GM18519 (cell line): ENCODE data around the gene ZDHHC3.
"Not testable (repeated sequence)": the region's sequence is repeated elsewhere in the genome, so short reads cannot be mapped to it uniquely, and the experiment has no call there.

Experiments
- ATAC-seq: cut with Tn5 transposase; IDR thresholded peaks from one replicate; pipeline ENCODE4 v1.9.1; 2021; ENCODE audit warnings: mild to moderate bottlenecking, moderate library complexity; ENCODE audit not compliant: unreplicated experiment, low FRiP score

Gene ZDHHC3

DNA sequence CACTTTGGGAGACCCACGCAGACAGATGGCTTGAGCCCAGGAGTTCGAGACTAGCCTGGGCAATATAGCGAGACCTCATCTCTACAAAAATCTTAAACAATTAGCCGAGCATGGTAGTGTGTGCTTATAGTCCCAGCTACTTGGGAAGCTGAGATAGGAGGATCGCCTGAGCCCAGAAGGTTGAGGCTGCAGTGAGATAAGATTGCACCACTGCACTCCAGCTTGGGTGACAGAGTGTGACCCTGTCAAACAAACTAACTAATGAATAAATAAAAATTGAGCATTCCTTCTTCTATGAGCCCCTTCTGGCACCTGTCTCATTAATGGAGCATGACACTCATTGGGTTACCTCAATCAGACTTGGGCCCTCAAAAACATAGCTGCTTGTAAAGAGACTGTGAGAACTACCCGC, 7.5 kb downstream of the ZDHHC3 start:
- ATAC-seq: no peak

DNA sequence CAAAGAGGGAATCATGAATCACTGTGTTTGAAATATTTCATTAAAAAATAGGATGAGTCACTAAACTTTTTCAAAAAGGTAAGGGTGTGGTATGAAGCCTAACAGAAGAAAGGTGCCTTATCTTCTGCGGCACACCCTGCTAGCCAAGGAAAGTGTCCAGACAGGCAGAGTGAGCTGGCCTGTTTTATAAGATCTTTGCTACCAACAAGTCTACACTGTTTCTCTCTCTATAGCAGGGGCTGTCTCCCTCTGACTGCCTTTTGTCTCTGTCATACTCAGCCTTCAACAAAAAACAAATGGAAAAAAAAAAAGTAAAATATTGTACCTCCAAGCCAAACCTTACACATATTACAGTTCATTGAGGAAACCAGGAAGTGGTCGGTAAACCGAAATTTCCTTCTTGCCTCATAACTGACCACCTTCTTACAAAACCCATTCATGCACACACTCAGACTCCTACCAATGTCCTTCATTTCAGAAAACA, 9.1 kb downstream of the ZDHHC3 start:
- ATAC-seq: no peak

DNA sequence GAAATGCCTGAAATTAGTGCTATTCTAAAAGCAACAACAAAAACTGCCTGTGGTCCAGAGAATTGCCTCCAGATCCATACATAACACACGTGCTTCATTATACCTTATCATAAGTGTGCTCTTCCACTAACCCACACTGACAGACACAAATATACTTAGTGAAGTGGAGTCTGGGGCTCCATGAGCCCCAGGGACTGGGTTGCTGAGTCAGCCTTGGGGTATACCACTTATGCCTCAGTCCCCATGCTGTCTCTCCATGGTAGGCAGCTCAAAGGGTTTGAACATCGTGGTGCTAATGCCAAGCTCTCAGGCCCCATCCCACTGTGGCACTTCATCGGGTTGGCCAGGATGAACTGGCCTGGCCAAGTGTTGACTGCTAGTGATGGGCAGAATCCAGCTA, 10.8 kb downstream of the ZDHHC3 start:
- ATAC-seq: no peak

DNA sequence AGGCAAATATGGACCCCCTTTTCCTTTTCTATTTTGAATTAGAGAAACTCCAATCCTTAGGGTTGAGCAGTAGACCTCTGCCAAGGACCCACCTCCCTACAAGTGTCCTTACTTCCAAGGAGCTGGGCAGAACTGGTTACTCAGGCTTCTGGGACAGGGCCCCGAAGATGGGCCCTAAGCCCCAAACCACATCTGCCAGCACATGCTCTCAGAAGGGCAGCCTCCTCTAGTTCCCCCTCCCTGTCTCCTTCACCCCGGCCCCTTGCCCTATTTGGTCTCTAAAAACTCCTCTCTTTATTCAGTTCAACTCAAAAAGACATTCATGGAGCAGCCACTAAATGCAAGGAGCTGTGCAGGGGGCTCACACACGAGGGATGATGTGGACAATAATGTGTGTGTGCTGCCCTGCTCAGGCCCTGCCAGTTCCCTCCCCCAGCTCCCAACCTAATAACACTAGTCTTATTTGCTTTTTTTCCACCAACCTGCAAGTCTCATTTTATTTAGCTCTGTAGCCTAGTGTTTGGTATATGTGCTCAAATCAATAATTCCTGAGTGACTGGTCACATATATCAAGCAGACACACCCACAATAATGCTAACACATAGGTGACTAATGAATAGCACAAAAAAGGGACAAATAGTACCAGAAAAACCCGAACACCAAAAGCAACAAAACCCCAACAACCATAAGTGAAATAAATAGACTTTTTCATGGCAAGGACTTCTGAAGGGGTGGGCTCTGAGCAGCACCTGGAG, 12.2 kb downstream of the ZDHHC3 start:
- ATAC-seq: no peak

DNA sequence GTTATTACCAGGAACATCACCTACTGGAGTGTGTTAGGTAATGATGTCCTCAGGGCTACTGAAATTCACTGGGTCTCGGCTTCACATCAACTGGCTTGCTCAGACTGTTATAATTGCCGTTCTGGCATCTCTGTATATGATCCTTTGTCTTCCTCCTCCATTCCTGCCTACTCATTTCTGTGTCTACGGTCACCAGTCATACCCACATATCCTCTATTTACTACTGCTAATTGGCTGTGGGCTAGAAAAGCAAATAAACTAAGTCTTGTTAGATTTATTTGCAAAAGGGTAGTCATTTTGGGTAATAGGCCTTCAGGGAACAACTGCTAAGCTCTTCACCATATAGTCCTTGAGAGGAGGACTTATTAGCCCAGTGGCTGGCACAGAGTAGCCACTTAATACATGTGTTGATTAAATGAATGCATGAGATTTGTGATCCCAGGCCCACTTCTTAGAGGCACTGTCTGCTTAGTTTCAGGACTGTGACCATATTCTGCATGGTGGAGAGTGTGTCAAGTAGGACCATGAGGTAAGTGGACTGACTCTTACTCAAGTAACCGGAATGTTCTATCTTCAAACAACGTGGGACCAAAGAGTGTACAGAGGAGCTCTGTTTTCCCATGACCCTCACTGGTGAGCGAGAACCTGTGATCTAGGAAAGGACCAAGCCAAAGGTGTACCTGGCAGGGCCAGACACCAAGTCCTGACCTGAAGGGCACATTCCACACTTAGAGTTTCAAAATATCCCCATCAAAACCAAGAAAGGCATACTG, 13.2 kb downstream of the ZDHHC3 start:
- no peak for ATAC-seq

DNA sequence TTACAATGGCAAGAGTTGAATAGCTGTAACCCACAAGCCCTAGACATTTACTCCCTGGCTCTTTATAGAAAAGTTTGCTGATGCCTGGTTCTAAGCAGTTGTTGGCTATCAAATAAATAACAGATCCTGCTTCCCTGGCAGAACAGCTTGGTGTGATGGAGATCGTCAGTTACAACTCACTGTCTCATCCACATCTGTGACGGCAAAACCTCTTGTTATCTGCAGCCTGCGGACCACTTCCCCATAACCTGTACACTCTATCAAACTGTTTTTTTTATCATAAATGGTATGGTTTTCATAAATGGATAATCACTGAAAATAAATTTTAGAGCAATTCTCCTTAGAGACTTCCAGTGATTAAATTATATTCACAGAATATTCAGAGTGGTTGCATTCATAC, 14.1 kb downstream of the ZDHHC3 start:
- no peak for ATAC-seq

DNA sequence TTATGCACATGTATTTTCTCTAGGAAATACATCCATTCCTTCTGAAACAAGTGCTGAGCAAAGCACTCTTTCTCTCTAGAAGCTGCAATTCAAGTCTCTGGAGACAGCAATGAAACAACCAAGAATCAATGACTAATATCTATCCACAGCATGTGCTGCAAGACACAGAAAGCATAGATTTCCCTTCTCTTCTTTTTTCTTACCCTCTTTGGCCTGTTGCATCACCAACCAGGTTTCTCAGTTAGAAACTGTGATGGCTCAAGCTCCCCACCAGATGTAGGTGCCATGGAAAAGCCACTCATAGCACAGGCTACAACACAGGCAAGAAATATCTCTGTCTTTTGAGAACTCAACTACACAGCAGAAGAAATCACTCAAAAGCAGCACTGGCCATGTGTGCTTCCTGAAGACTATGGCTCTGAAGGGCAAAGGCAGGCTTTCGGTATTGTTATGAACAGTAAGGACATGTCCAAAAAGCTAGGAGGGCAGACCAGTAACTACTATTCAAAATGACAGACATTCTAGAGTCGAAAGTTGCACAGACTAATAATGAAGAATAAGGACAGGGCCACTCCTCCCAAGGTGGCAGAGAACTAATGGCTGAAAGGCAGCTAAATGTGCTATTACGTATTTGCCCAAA, 15.5 kb downstream of the ZDHHC3 start:
- no peak for ATAC-seq

DNA sequence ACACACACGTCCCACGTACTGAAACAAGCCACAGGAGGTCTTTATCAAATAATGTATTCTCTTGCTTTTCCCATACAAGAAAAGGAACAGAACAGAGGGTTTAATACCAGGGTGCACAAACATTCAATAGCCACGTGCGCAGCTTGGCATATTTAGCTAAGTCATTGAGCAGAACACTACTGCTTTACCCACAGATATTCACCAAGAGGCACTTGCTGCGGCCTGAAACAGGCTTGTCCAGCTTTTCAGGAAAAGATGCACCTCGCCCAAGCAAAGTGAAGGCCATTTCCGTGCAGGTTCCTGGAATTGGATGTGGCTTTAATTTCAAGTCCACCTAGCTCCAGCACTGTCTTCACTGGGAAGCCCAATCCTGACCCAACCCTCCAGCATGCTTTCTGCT, 17.6 kb downstream of the ZDHHC3 start:
- no peak for ATAC-seq

DNA sequence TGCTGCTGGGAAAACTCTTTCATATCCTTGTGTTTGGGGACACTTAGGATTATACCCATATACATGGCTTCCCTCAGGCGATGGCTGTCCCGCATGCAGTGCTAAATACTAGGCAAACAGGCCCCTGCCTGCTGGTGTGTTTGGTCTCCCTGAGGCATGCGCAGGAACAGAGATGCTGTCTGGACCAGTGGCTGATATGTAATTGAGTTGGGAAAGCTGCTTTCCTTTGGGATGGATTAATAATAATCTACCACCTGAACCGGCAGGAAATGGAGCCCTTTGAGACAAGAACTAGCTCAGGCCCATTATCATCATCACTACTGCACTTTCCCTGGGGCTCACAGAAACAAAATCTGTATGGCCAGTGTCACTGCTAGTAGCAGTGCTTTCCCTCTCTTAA, 18.0 kb downstream of the ZDHHC3 start:
- ATAC-seq: no peak

DNA sequence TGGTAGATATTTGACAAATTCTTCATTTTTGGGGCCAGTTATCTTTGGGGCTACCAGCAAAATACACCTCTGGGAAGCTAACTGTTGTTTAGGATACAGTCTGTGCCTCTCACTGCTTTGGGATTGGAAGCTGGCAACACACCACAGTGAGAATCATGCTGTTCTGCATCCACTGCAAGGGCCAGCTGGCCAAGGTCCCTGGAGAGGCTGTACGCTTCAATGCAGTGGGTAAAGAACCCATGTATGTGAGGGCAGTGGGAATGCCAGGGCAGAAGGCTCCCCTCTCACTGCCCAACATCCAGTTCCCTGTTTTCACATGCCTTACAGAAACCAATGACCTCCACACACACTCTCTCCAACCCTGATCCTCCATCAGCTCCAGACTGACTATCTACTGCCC, 20.1 kb downstream of the ZDHHC3 start:
- ATAC-seq: no peak

DNA sequence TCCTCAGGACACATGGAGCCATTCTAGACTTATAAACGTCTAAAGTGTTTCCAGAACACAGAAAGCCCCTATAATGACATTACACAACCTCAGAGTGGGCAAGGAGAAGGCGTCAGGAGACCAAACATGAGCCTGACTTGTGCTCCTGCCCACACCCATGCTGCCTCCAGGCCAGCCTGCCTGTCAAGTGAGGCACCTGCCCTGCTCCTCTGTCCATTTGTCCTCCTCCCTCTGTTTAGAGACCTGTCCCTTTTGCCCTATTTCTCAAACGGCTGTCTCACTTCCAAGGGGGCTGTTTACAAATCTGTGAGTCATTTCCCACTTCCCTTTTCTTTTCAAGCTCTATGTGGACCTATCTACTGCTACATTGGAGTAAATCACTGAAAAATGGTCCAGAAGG, 21.0 kb downstream of the ZDHHC3 start:
- ATAC-seq: peak; percentile 31

DNA sequence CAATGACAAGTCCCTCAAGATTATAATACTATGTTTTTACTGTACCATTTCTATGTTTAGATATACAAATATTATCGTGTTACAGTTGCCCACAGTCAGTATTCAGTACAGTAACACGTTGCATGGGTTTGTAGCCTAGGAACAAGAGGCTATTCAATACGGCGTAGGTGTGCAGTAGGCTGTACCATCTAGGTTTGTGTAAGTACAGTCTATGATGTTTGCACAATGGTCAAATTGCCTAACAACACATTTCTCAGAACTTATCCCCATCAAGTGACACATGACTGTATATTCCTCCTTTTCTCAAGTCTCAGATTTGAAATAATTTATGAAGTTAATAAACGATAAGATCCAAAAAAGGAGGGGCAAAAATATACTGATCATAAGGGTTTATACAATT, 21.7 kb downstream of the ZDHHC3 start:
- no peak for ATAC-seq

DNA sequence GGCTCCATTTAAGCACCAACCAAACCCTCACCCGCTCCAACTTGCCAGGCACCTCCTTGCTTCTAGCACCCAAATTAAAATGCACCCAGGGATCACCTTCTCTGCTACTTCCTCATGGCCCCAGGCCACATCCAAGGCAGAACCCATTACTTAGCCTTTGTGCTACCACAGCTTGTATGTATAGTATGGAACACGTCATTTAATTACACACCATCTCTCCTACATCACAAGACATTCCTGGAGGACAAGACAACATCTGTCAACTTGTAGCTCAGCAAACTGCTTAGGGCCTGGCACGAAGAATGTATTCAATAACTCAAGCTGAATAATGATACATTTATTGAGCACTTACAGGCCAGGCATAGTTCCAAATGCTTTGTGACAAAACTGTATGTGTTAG, 23.3 kb downstream of the ZDHHC3 start:
- no peak for ATAC-seq

DNA sequence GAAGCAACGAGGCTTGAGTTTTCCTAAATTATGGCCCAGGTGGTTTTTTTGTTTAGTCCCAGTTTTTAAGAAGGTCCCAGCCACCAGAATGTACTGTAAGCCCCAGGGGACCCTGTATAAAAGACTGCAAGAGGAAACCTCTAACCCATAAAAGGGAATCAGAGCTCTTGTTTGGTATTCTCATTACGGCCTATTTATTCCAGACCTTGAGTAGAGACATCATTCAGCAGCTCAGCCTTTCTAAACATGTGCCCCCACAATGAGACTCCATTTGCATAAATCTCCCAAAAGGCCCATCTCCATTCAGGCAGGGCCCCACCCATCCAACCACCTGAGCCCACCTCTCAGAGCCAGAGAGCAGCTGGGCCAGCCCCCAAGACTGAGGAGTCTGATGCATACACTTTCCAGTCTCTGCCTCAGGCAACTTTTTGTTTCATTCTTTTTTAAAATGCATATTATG, 25.7 kb downstream of the ZDHHC3 start:
- ATAC-seq: no peak

DNA sequence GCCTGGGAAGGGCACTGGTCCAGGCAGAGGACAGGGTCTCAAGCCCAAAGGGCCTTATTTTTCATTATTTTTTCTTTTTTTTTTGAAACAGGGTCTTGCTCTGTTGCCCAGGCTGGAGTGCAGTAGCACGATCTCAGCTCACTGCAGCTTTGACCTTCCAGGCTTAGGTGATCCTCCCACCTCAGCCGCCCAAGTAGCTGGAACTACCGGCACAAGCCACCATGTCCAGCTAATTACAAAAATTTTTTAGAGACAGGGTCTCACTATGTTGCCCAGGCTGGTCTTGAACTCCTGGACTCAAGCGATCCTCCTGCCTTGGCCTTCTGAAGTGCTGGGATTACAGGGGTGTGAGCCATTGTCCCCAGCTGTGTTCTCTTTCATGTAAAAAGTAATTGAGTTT, 26.2 kb downstream of the ZDHHC3 start:
- ATAC-seq: not testable (repeated sequence)

DNA sequence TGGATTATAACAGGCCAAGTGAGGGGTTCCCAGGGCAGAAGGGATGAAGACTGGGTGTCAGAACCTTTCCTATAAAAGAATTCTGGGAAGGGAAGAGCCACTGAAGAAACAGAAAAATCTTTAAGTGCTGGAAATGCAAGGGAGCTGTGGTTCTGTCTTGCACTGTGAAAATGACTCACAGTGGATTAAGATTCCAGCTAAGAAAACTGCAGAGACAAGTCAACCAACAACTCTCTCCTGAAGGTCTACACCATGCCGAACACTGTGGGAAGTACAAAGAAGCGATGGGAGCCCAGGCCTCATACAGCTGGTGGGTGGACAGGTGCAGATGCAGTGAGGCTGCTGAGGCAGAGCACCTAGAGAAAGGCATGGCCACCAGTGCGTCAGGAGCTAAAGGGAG, 27.7 kb downstream of the ZDHHC3 start:
- no peak for ATAC-seq

DNA sequence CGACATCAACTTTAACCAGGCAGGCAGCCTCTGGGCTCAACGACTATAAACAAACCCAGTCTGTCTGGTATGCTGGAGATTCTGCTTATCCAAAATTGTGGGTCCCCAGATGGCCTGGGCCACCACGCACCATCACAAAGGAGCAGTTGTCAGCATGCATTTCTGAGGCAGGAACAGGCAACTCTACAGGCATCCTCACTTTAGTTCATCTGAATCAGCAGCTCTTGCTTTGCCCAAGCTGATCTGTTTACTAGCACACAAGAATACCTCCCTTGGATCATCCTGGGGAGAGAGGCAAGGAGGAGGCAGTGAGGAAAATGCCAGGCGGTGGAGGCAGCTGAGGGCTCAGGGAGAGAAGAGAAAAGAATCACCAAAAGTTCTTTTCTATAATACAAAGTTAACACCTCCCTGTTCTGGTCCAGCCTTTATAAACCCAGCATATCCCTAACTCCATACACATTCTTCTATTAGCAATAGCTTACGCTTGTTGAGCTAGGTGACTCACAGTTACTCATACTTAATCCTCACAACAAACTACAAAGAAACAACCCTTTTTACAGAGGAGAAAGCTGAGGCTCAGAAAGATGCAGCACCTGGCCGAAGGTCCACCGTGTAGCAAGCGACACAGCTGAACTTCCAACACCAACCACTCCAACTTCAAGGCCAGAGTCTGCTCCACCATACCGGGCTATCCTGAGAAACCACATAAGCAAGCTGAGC, 33.6 kb downstream of the ZDHHC3 start:
- no peak for ATAC-seq

DNA sequence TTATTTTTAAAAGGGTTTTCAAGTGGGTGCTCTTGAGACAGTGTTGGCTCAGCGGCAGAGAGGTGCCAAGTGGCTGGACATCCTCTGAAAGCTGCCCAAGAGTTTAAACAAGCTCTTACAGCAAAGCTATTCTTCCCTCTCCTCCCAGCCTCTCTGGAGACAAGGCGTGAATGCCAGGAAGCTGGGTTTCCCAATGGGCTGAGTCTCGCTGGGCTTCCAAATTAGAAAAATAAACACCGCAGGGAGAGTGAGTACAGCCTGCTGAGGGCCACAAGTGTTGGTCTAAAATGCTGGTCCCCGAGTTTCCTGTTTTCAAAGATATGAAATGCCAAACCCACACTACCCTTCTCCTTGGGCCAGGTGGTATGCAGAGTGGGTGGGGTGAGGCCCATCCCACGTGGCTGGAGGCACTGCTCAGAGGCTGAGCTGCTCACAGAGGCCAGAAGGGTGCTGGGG, 36.4 kb downstream of the ZDHHC3 start:
- no peak for ATAC-seq

DNA sequence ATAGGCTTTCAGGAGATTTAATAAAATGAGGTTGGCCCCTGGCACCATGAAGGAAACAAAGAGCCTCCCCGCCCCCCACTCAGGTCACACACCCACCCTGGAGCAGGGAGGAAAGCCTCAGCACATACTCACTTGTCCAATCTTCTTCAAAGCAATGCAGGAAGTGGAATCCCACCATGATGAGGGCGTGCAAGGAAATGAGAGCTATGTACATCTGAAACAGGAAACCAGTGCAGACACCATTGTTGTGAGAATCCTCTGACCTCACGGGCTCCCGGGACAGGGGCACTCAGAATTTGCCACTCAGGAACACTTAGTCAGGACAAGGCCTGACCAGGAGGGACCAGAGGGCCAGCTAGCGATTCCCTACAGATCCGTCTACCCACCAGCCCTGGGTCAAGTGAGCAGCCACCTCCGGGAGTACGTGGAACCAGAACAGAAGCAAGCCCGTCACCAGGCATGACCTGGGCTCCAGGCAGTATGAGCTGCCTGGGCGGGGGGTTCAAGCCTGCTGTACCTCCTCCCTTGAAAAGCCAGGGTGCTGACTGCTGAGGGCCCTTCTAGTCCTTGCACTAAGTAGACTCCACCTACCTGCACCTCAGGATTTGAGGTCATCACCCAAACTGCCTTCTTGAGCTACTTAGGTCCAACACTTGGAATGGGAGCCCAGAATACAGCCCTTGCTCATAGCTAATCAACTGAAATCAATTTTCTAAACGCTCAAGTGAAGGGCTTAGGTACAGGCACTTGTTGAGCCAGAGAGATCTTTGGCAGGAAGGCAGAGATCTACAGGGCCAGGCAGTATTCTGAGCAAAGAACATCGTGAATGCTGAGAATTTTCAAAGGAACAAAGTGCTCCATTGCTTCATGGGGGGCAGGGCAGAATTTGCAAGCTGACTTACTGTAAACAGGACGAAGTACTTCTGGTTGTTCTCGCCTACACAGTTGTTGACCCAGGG, 42.7 kb downstream of the ZDHHC3 start:
- no peak for ATAC-seq

DNA sequence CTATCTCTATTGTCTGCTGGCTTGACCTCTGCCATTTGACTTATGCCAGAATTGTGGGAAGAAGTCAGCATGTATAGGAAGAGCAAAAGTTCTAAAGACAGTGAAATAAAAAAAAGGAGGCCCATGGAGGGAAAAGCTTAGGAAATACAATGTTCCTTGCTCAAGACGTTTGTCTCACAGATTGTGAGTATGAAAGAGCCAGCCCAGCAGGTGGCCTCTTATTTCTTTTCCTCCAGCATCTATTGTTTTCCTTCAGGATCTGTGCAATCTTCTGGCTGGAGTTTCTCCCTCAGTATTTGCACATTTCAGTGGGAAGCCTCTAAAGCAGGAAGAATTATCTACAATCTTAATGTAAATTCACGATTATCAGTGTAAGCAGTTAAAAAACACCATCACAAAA, 43.7 kb downstream of the ZDHHC3 start:
- ATAC-seq: no peak
